MCF 10A (cell line): ENCODE measurements around the gene GFOD1. TPM values are rescaled to one million over a fixed set of nuclear protein-coding genes. Genes with fewer than 3 reads are reported as not detected.

ENCODE experiments used
- BruUV-seq: library from RNA; stranded (reverse); fragments of 400-500 nt; replicated peaks from 2 replicates; lab custom pipeline; 2021; lab: Mats Ljungman, UMichigan
- CTCF ChIA-PET: fragments of 300-600 bp; sonication (Branson Sonifier 250); formaldehyde crosslinking; extraction: SDS; loops from one replicate; lab custom pipeline; 2021; ENCODE audit warnings: antibody characterized with exemption, inconsistent platforms; lab: Yijun Ruan, JAX
- POLR2A ChIA-PET: fragments of 300-600, 350-650 bp; sonication (Branson Sonifier 250); formaldehyde crosslinking; extraction: SDS; loops from one replicate; lab custom pipeline; 2020; ENCODE audit warnings: antibody characterized with exemption, inconsistent platforms; lab: Yijun Ruan, JAX
- DNase-seq: peaks from one replicate; pipeline ENCODE4 v3.0.0-alpha.2; 2018; ENCODE audit not compliant: unreplicated experiment
- H3K27ac Mint-ChIP-seq: one replicate; pipeline ENCODE4 v1.8.0; 2022; ENCODE audit warnings: mild to moderate bottlenecking, low read depth, mixed read lengths; ENCODE audit not compliant: unreplicated experiment
- H3K27me3 Mint-ChIP-seq: one replicate; pipeline ENCODE4 v1.8.0; 2022; ENCODE audit warnings: mixed read lengths; ENCODE audit not compliant: insufficient read depth, unreplicated experiment
- H3K36me3 Mint-ChIP-seq: one replicate; pipeline ENCODE4 v1.8.0; 2022; ENCODE audit warnings: mild to moderate bottlenecking, moderate library complexity, mixed read lengths; ENCODE audit not compliant: insufficient read depth, unreplicated experiment
- H3K4me1 Mint-ChIP-seq: one replicate; pipeline ENCODE4 v1.8.0; 2022; ENCODE audit warnings: mixed read lengths; ENCODE audit not compliant: insufficient read depth, unreplicated experiment
- H3K4me3 Mint-ChIP-seq: one replicate; pipeline ENCODE4 v1.8.0; 2022; ENCODE audit warnings: mild to moderate bottlenecking, moderate library complexity, mixed read lengths; ENCODE audit not compliant: unreplicated experiment
- H3K9me3 Mint-ChIP-seq: one replicate; pipeline ENCODE4 v1.8.0; 2022; ENCODE audit warnings: mixed read lengths; ENCODE audit not compliant: unreplicated experiment
- intact Hi-C: fragments of 100-400 bp; cut with micrococcal nuclease; formaldehyde crosslinking; loops from 2 replicates; pipeline ENCODE4 v1.14.1; 2022
- total RNA-seq: library from RNA; stranded (reverse); gene quantifications from 2 replicates; pipeline ENCODE4 v1.2.3, GENCODE V29; 2022
- TF ChIP-seq, protein P1 (sequence below): fragments of 200-600 bp; IDR thresholded peaks from one replicate; pipeline ENCODE4 v1.8.0; 2022; ENCODE audit warnings: antibody characterized with exemption, mild to moderate bottlenecking; ENCODE audit not compliant: unreplicated experiment

The GFOD1 gene
- total RNA-seq, 1 experiment from 2014 or later, result 9.5 TPM

GRCh38 chr6:13494137-13494536 lies 6.7 kb upstream of the GFOD1 start:
- POLR2A ChIA-PET, result no interaction called here
- BruUV-seq, result no TSS peak
- intact Hi-C loops, result no loop called here
- no peak for DNase-seq
- CTCF ChIA-PET, result no interaction called here
- Mint-ChIP-seq H3K9me3 (no peaks in the 10 kb centered on the region), H3K27me3 (no peaks in the 10 kb centered on the region), H3K4me3 (no peak overlapping the region), H3K27ac (no peak overlapping the region), H3K4me1 (peaks cover 6% of the 10 kb centered on the region), H3K36me3 (no peaks in the 10 kb centered on the region)
- TF ChIP-seq, protein P1, sequence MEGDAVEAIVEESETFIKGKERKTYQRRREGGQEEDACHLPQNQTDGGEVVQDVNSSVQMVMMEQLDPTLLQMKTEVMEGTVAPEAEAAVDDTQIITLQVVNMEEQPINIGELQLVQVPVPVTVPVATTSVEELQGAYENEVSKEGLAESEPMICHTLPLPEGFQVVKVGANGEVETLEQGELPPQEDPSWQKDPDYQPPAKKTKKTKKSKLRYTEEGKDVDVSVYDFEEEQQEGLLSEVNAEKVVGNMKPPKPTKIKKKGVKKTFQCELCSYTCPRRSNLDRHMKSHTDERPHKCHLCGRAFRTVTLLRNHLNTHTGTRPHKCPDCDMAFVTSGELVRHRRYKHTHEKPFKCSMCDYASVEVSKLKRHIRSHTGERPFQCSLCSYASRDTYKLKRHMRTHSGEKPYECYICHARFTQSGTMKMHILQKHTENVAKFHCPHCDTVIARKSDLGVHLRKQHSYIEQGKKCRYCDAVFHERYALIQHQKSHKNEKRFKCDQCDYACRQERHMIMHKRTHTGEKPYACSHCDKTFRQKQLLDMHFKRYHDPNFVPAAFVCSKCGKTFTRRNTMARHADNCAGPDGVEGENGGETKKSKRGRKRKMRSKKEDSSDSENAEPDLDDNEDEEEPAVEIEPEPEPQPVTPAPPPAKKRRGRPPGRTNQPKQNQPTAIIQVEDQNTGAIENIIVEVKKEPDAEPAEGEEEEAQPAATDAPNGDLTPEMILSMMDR, result no peak

- no peak overlapping the region for H3K27ac Mint-ChIP-seq
- H3K9me3 Mint-ChIP-seq, result no peaks in the 10 kb centered on the region
- peaks cover 6% of the 10 kb centered on the region for H3K4me1 Mint-ChIP-seq
- no peak for DNase-seq
- TF ChIP-seq, protein P1, result no peak
- no peaks in the 10 kb centered on the region for H3K36me3 Mint-ChIP-seq
- CTCF ChIA-PET, result interaction anchor here (0.6 to 1.4 kb wide), 3 partner anchors 82 to 158 kb away, joined by 3 to 5 read pairs (median 3); no protein-coding TSS in a partner anchor
- H3K27me3 Mint-ChIP-seq, result no peaks in the 10 kb centered on the region
- POLR2A ChIA-PET, result no interaction called here
- no TSS peak for BruUV-seq
- intact Hi-C loops, result no loop called here
- H3K4me3 Mint-ChIP-seq, result no peak overlapping the region
These were observed 5.7 kb upstream of the GFOD1 start for GRCh38 chr6:13493147-13493546.

GRCh38 chr6:13492357-13492756 lies 5.0 kb upstream of the GFOD1 start:
- intact Hi-C loops, result no loop called here
- Mint-ChIP-seq H3K27me3 (no peaks in the 10 kb centered on the region), H3K4me3 (no peak overlapping the region), H3K4me1 (peaks cover 6% of the 10 kb centered on the region), H3K36me3 (no peaks in the 10 kb centered on the region), H3K9me3 (no peaks in the 10 kb centered on the region), H3K27ac (no peak overlapping the region)
- ChIA-PET POLR2A (interaction anchor here (0.8 kb wide), 1 partner anchor 12 kb away, joined by 3 read pairs; no protein-coding TSS in a partner anchor), CTCF (interaction anchor here (1.4 kb wide), 2 partner anchors 83 to 157 kb away, joined by 3 to 5 read pairs; no protein-coding TSS in a partner anchor)
- DNase-seq, result no peak
- TF ChIP-seq, protein P1, result no peak
- no TSS peak for BruUV-seq

- BruUV-seq, result no TSS peak
- Mint-ChIP-seq H3K27me3 (no peaks in the 10 kb centered on the region), H3K27ac (no peak overlapping the region), H3K9me3 (no peaks in the 10 kb centered on the region), H3K36me3 (no peaks in the 10 kb centered on the region), H3K4me3 (no peak overlapping the region), H3K4me1 (peaks cover 3% of the 10 kb centered on the region)
- POLR2A ChIA-PET, result interaction anchor here (0.7 kb wide), 1 partner anchor 123 kb away, joined by 3 read pairs; no protein-coding TSS in a partner anchor
- DNase-seq, result no peak
- intact Hi-C loops, result no loop called here
- CTCF ChIA-PET, result interaction anchor here (0.9 to 1.2 kb wide), 2 partner anchors 105 to 161 kb away, joined by 3 read pairs; no protein-coding TSS in a partner anchor
- TF ChIP-seq, protein P1, result no peak
These were observed 4.1 kb upstream of the GFOD1 start for GRCh38 chr6:13491538-13491937.
